ENCODE data around the gene RNU6-1.

GRCh38 chr15:67820122-67820991 is 19.5 kb downstream of the RNU6-1 start:
- no peak for TF ChIP-seq CTCF (conservative IDR thresholded peaks at IDR 0.05; ENCODE audit: low read length)
- no peak for TF ChIP-seq EZH2phosphoT487 (IDR thresholded peaks at IDR 0.05; ENCODE audit: borderline replicate concordance, low read depth, low read length)
